Stimulated activated CD4-positive, alpha-beta T cell treated with anti-CD3 and anti-CD28 coated beads, TNF-alpha, amount 100 ng/mL, for 24 hours (primary cell): Measurements from ENCODE around the gene GBX1.

Source experiments
- DNase-seq, 3 experiments: peaks; one replicate each; pipeline ENCODE4 v3.0.0-alpha.2; 2020; ENCODE audit warnings: low read depth in 3 of 3

GBX1 gene

DNA sequence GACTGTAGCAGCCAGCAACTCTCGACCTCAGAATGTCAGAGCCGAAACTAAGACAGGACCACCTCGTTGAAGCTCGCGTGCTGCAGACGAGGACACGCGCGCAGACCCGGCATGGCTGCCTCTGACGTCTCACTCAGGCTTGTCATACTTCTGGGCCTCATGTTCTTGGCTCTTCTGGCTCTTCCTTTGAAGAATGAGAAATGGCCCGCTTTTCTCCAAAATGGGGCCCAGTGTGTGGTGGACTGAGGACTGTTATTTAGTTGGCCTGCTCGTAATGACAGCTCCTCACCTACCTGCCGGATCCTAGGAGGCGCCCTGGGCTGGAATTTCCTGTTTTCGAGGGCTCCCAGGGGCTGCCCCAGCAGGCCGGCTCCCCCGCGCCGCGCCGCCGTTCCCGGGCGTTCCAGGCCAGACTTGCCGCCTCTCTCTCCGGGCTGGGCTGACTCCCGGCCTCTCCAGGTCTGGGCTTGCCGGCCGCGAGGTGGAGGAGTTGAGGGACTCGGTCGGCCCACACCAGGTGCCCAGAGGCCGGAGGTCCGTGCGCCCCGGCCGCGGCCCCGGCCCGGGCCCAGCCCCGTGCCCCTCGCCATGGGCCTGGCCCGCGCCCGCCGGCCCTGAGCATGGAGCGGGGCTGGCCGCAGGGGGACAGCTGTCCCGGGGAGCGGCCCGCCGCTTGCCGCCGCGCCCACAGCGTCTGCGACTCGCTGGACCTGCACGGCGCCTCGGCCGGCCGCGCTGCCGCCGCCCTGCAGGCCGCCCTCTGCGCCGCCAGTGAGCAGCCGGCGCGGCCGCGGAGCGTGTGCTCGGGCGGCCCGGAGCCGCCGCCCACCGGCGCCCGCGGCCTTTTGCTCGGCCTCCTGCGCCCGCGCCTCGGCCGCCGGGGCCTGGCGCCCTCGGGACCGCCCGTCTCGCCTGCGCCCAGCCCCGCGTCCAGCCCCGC is 53.1 kb downstream of the GBX1 start:
- no peak for DNase-seq

- DNase-seq = no peak
Measured at GRCh38 chr7:151113344-151114150, 53.9 kb downstream of the GBX1 start.

DNA sequence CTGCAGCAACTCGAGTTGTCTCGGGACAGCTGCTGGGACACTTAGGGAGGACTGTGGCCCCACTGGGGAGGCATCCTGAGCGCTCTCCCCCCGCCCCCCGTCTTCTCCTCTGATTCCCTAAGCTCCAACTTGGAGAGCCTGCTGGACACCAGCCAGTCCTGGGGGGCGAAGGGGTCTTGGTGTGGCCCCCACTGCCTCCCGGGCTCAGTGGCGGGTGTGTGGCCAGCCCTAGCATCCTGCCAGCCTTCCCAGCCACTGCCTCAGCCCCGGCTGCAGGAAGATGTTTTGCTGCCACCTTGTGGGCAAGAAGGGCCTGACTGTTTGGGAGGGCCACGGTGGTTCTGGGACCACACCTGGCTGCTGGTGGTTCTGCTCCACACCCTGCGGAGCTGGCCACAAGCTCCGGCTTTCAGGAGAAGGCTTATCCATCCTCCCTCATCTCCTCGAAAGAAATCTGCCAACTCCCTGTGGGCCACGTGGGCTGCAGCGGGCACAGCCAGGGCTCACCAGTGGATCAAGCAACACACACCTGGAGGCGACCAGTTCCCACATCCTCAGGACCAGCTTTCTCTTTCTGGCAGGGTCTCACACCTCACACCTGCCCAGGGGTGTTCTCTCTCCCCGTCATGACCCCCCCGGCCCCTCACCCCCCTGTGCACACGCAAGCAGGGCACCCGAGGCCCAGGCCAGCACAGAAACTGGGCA is 56.4 kb downstream of the GBX1 start:
- peak; percentile 55 to 68 (median 61) for DNase-seq

- DNase-seq = no peak
Measured at GRCh38 chr7:151110236-151110940, 57.1 kb downstream of the GBX1 start.

DNA sequence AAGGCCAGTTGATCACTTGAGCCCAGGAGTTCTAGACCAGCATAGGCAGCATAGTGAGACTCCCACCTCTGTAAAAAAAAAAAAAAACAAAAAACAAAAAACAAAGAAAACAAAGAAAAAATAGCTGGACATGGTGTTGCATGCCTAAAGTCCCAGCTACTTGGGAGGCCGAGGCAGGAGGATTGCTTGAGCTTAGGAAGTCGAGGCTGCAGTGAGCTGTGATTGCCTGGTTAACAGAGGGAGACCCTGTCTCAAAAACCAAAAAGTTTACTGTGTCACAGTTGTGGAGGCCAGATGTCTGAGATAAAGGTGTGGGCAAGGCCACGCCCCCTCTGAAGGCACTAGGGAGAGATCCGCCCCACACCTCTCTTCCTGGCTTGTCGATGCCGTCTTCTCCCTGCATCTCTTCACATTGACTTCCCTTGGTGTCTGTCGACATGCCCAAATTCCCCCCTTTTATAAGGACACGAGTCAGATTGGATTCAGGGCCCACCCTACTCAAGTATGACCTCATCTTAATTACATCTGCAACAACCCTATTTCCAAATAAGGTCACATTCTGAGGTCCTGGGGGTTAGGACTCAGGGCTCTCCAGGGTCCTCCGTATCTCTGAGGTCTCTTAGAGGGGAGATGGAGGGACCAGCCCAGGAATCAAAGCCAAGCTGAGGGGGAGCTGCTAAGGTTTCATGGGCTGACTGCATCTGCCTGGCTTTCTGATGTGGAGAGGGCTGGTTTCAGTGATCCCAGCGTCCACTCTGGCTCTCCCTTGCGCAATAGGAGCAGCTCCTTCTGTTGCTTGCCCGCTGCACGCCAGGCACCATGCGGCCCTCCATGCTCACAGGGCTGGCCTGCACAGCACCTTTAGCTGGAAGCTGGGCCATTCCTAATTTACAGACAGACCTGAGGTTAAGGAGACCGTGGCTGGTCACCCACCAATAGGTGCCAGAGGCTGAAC is 58.1 kb downstream of the GBX1 start:
- no peak for DNase-seq

DNA sequence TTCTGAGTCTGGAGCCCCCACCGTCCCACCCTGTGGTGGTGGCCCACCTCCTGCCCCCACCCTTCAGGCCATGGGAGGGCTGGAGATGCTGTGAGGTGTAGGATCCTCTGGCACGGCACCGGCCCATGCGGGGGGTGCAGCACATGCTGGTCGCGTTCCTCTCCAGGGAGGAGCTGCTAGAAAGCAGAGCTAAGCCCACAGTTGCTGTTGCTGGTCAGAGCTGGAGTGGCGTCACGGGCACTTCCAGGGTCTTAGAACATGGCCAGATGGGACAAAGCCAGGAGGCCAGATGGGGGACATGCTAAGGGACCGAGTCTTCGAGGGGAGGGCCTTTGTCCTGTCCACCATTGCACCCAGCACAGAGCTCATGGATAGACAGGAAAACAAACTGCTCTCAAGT is 59.6 kb downstream of the GBX1 start:
- no peak for DNase-seq

- no peak for DNase-seq
Measured at GRCh38 chr7:151104411-151105235, 62.9 kb downstream of the GBX1 start.

DNA sequence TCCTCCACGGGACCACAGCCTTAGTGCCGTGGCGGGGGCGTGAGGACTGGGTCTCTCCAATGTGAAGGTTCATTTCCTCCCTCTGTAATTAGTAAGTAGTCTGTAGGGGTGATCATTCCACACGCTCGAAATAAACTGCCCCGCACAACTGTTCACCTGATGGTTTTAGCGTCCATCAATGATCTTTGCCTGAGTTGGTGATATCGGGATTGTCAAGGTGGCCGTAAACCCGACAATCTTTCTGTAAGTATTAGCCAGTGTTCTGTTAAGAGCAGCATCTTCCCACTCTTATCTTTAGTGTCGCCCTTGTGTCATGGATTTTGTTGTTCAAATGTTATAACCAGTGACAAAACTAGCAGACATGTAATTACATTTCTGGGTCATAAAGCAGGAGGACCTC is 63.5 kb downstream of the GBX1 start:
- no peak for DNase-seq

- no peak for DNase-seq
Measured at GRCh38 chr7:151102991-151103390, 64.5 kb downstream of the GBX1 start.

GRCh38 chr7:151101621-151102396 is 65.7 kb downstream of the GBX1 start:
- no peak for DNase-seq

- no peak for DNase-seq
Measured at GRCh38 chr7:151100921-151101320, 66.6 kb downstream of the GBX1 start.

DNA sequence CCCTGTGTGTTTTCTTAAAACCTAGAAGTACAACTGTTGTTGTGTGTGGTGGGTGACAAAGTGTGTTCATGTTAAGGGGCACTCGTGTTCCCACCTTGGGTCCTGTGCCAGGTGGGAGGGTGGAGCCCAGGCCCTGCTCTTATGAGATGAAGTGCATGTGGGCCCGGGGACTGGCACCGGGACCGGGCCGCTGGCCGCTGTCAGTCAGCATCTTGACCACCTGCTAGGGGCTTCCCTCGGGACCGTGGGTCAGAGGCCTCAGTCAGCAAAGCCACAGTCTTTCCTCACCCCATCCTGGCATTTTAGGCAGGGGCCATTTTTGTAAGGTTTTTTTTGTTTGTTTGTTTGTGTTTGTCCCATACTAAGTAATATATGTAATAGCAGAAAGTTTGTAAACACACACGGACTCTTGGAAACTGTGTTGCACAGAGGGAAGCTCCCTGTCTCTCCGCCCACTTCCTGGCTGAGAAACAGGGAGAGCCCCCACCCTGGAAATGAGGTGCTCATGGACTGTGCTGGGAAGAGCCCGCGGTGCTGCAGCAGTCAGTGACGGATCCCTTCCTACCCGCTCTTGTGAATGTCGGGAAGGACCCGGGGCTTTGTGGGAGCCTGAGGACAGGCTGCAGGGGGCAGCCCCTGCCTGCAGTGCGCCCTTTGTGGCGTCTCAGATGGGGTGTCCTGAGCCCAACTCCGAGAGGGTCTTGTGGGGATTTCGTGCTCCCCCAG is 67.8 kb downstream of the GBX1 start:
- no peak for DNase-seq
